Measurements from ENCODE around the gene ADAMTS15. TPM values are rescaled to one million over a fixed set of nuclear protein-coding genes. Genes with fewer than 3 reads are reported as not detected.

Gene ADAMTS15
- total RNA-seq, 2 experiments from 2014 or later = 0.05 to 0.08 TPM

Other genes with a start within 250 kb of the ADAMTS15 start
- 10 to 100 TPM; 37.8 to 42.1 TPM for gene ZBTB44, start 133.7 kb upstream of the ADAMTS15 start, total RNA-seq
- not detected for gene ADAMTS8, start 20.0 kb upstream of the ADAMTS15 start, total RNA-seq

All from activated CD8-positive, alpha-beta T cell treated with anti-CD3 and anti-CD28 coated beads, Interleukin-2, amount 10 ng/mL, durations not matched to agents 7 days and 5 days (primary cell).